HG03196 (cell line): Measurements from ENCODE around the gene CCDC144A.
"Not testable (repeated sequence)": the region's sequence is repeated elsewhere in the genome, so short reads cannot be mapped to it uniquely, and the experiment has no call there.

ENCODE experiments used
- ATAC-seq: cut with Tn5 transposase; IDR thresholded peaks from one replicate; pipeline ENCODE4 v1.9.1; 2021; ENCODE audit not compliant: unreplicated experiment

The CCDC144A gene

DNA sequence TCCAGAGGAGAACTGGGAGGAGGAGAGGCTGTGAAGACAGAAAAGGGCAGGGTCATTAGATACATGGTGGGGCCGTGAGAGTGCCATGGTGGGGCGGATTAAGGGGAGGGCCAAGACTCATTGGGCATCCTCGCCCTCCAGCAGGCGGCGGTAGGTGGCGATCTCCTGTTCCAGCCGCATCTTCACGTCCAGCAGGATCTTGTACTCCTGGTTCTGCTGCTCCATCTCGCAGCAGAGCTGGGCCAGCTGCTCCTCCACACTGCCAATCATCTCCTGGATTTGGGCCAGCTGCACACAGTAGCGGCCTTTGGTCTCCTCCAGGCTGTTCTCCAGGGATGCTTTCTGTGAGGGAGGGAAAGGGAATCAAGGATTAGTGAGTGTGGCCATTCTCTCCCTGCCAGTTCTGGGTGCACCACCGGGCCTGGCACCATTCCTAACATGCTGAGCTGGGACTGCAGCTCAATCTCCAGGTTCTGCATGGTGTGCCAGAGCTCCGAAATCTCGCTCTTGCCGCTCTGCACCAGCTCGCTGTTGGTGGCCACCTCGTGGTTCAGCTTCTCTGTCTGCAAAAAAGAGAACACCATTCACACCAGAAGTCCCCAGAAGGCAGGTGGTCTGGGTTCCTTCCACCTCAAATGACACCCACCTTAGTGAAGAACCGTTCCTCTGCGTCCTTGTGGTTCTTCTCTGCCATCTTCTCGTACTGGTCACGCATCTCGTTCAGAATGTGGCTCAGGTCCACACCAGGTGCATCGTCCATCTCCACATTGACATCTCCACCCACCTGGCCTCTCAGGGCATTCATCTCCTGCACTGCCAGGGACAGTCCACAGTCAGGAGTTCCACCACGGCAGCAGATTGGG lies 129.0 kb downstream of the CCDC144A start:
- no peak for ATAC-seq

- no peak for ATAC-seq
Measured at GRCh38 chr17:16820161-16820877, 130.3 kb downstream of the CCDC144A start.

- ATAC-seq, result no peak
Measured at GRCh38 chr17:16820979-16821543, 131.0 kb downstream of the CCDC144A start.

- ATAC-seq, result not testable (repeated sequence)
Measured at GRCh38 chr17:16822133-16822532, 132.1 kb downstream of the CCDC144A start.

DNA sequence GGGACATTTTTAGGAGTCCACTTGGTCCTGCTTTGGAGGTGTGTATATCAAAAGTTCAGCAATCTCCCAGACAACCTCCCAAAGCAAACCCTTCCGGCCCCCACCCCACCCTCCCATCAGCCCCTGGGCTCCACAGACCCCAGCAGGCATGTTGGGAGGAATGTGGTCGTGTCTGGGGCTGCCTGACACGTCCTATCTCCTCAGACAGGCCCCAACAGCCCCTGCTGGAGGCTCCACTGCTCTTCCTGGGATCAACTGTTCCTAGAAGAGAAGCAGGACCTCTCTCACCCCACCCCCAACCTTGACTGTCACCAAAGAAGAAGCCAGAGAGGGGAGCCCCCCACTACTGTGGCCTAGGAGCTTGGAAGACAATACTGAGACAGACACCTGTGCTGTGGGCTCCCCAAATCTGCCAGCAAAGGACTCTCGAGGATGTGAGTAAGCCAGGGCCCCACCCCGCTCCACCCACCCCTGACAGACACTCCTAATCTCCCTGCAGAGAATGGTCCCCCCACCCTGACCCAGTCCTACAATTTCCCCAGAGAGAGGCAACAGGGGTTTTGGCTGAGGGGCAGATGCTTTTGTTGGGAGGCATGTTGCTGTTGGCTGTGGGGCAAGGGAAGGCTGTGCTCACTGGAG lies 133.8 kb downstream of the CCDC144A start:
- ATAC-seq, result not testable (repeated sequence)
